ENCODE measurements around the gene ICAM4. TPM values are rescaled to one million over a fixed set of nuclear protein-coding genes. Genes with fewer than 3 reads are reported as not detected.

ICAM4 gene
- total and polyA plus RNA-seq, 9 of the 15 experiments (the other 6 are each of a cell fraction or from before 2014, with no cell fraction given), result 14.1 to 86.1 (median 29.6) TPM

GRCh38 chr19:10292789-10293636, 6.3 kb downstream of the ICAM4 start (continued):
- no peak for TF ChIP-seq ZNF436 (CRISPR knock-in tag; IDR thresholded peaks at IDR 0.05)
- no peak for TF ChIP-seq ATF1 (CRISPR knock-in tag; IDR thresholded peaks at IDR 0.05)
- peak; percentile 74 for TF ChIP-seq ATF1 (tag; IDR thresholded peaks at IDR 0.05)
- TF ChIP-seq EGR1 (conservative IDR thresholded peaks at IDR 0.05), result 0 out of 2 replicates have a peak, but pooled peaks have one; percentile 7
- TF ChIP-seq ZNF780A (CRISPR knock-in tag; IDR thresholded peaks at IDR 0.05), result no peak
- TF ChIP-seq U2AF2 (optimal IDR thresholded peaks at IDR 0.05; ENCODE audit: low read depth, low read length), result no peak
- peak; percentile 45 to 70 for TF ChIP-seq NRF1 (conservative IDR thresholded peaks at IDR 0.05 in 1 of 2, IDR thresholded peaks at IDR 0.05 in 1 of 2)
- no peak for TF ChIP-seq MYC (IDR thresholded peaks at IDR 0.05; ENCODE audit: low read depth, low read length)
- TF ChIP-seq MYC (CRISPR knock-in tag; IDR thresholded peaks at IDR 0.05; ENCODE audit: borderline replicate concordance, low read depth), result 0 out of 2 replicates have a peak, but pooled peaks have one; percentile 51
- TF ChIP-seq ATF7 (IDR thresholded peaks at IDR 0.05), result peak; percentile 87; the same call in 1 of the 2 replicates
- TF ChIP-seq HDAC1 (IDR thresholded peaks at IDR 0.05), result peak in 1 of 2 experiments; percentile 35; a peak in 1 of 4 replicates
- peak; percentile 46 for TF ChIP-seq MAX (CRISPR knock-in tag; IDR thresholded peaks at IDR 0.05)
- peak; percentile 24; the same call in 1 of the 2 replicates for TF ChIP-seq ETS1 (conservative IDR thresholded peaks at IDR 0.05; ENCODE audit: control insufficient read depth, low read depth, low read length)
- TF ChIP-seq PHF8 (IDR thresholded peaks at IDR 0.05; ENCODE audit: borderline replicate concordance, low read length), result peak; percentile 36; the same call in 1 of the 2 replicates
- TF ChIP-seq SMARCE1 (IDR thresholded peaks at IDR 0.05), result peak; percentile 19; the same call in 1 of the 2 replicates
- peak; percentile 50; the same call in 1 of the 2 replicates for TF ChIP-seq HDAC2 (IDR thresholded peaks at IDR 0.05)
- TF ChIP-seq SMAD4 (CRISPR knock-in tag; conservative IDR thresholded peaks at IDR 0.05), result peak; percentile 15; the same call in 1 of the 2 replicates
- TF ChIP-seq ZNF146 (CRISPR knock-in tag; IDR thresholded peaks at IDR 0.05; ENCODE audit: unreplicated experiment), result no peak
- peak; percentile 9; the same call in 1 of the 2 replicates for TF ChIP-seq CHD2 (IDR thresholded peaks at IDR 0.05; ENCODE audit: low read depth, low read length)
- TF ChIP-seq TEAD4 (IDR thresholded peaks at IDR 0.05; ENCODE audit: low read length), result 0 out of 2 replicates have a peak, but pooled peaks have one; percentile 18
- no peak for TF ChIP-seq TEAD4 (CRISPR knock-in tag; IDR thresholded peaks at IDR 0.05; ENCODE audit: borderline replicate concordance)
- 0 out of 2 replicates have a peak, but pooled peaks have one; percentile 7 for TF ChIP-seq CREM (IDR thresholded peaks at IDR 0.05; ENCODE audit: low read depth)
- TF ChIP-seq HMGN3 (IDR thresholded peaks at IDR 0.05; ENCODE audit: borderline replicate concordance, extremely low read depth, insufficient read length, low read depth, low read length), result peak; percentile 44
- 0 out of 2 replicates have a peak, but pooled peaks have one; percentile 15 for TF ChIP-seq HLTF (IDR thresholded peaks at IDR 0.05)
- TF ChIP-seq ZBTB7A (IDR thresholded peaks at IDR 0.05; ENCODE audit: borderline replicate concordance, control insufficient read depth, low read depth, low read length), result peak; percentile 47; the same call in 1 of the 2 replicates
- TF ChIP-seq SAP30 (IDR thresholded peaks at IDR 0.05; ENCODE audit: borderline replicate concordance, insufficient read depth, low read depth, low read length, poor library complexity, severe bottlenecking), result peak; percentile 22
- peak; percentile 69 for TF ChIP-seq RBFOX2 (IDR thresholded peaks at IDR 0.05; ENCODE audit: low read depth, low read length)
